Mesodermal cell (in vitro differentiated cells): ENCODE measurements around the gene IMPACT. TPM values are rescaled to one million over a fixed set of nuclear protein-coding genes. Genes with fewer than 3 reads are reported as not detected.

Source experiments
- H3K27ac ChIP-seq: 2 replicates; pipeline ENCODE4 v1.7.0; 2013; ENCODE audit warnings: mild to moderate bottlenecking, low read depth, low read length, moderate library complexity; ENCODE audit not compliant: severe bottlenecking
- H3K36me3 ChIP-seq: 2 replicates; pipeline ENCODE4 v1.7.1; 2013; ENCODE audit warnings: mild to moderate bottlenecking, low read length, moderate library complexity; ENCODE audit not compliant: control insufficient read depth, insufficient read depth
- H3K4me1 ChIP-seq: one replicate; pipeline ENCODE4 v1.7.1; 2013; ENCODE audit warnings: mild to moderate bottlenecking, low read length; ENCODE audit not compliant: insufficient read depth, control insufficient read depth, poor library complexity, severe bottlenecking
- H3K4me3 ChIP-seq: 2 replicates; pipeline ENCODE4 v1.7.0; 2013; ENCODE audit warnings: low read length, control low read depth, mild to moderate bottlenecking; ENCODE audit not compliant: insufficient read depth, poor library complexity, severe bottlenecking; ENCODE audit errors: extremely low read depth
- H3K9me3 ChIP-seq: 2 replicates; pipeline ENCODE4 v1.7.1; 2013; ENCODE audit warnings: mild to moderate bottlenecking, low read length, moderate library complexity; ENCODE audit not compliant: control insufficient read depth
- WGBS, 2 experiments: methylation state at CpG; one replicate each; pipeline ENCODE4 v1.1.5; 2013; ENCODE audit warnings: missing lambda C conversion rate in 2 of 2; ENCODE audit not compliant: insufficient coverage in 2 of 2; 5-methylcytosine and 5-hydroxymethylcytosine counted together
- polyA plus RNA-seq, 2 experiments: library from polyadenylated mRNA; stranded (reverse); fragments of 50-300 nt; gene quantifications; one replicate each; pipeline ENCODE4 v1.2.3, GENCODE V29; 2013

Gene IMPACT
- 23.0 TPM for polyA plus RNA-seq (2013, experiment 1 of 2)
- 29.3 TPM for polyA plus RNA-seq (2013, experiment 2 of 2)

GRCh38 chr18:24426398-24427294 lies at the start of gene IMPACT:
IMPACT (plus strand) TSS chr18:24426670; CDS start chr18:24426757, 87 bp downstream.
- 0 to 1% methylated on average over 74 to 78 of the region's 82 CpGs for WGBS, 2 experiments
- peaks cover 6% of the 10 kb centered on the region for H3K4me1 ChIP-seq
- no peaks in the 10 kb centered on the region for H3K9me3 ChIP-seq
- peak within 1 kb of the TSS; percentile 96 for H3K27ac ChIP-seq
- H3K36me3 ChIP-seq, result peaks cover 21% of the 10 kb centered on the region
- H3K4me3 ChIP-seq, result peak within 1 kb of the TSS; percentile 76

- H3K9me3 ChIP-seq, result no peaks in the 10 kb centered on the region
- no peak overlapping the region for H3K4me3 ChIP-seq
- H3K4me1 ChIP-seq, result no peaks in the 10 kb centered on the region
- H3K36me3 ChIP-seq, result peaks cover 15% of the 10 kb centered on the region
- H3K27ac ChIP-seq, result no peak overlapping the region
- WGBS, 2 experiments, result 10% methylated on average over 1 of the region's 1 CpG; no CpG with 5 or more reads in 1 of the 2 experiments
These were observed 47.9 kb upstream of the IMPACT start for GRCh38 chr18:24378598-24378997.

DNA sequence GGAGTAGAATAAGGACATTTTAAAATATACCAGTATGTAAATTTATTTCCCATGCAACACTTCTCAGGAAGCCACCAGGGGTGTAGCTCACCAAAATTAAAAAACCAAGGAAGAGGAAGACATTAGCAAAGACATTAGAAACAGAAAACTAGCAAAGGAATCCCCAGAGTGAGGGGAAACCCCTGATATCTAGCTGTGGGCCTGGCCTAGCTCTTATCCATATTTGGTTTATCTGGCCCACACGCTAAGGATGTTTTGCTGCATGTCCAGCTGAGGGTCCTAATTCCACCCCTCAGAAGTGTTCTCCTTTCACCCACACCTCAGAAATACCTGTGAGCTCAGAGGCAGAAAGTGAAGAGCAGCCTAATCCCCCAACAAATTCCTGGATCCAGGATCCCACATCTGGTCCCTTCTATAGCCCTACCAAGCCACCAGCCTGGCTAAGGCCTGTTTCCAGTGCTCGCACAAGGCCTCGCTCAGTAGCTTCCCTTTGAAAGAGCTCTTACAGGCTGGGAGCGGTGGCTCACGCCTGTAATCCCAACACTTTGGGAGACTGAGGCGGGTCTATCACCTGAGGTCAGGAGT lies 46.2 kb upstream of the IMPACT start:
- Histone ChIP-seq H3K9me3 (no peaks in the 10 kb centered on the region), H3K4me1 (no peaks in the 10 kb centered on the region), H3K4me3 (no peak overlapping the region), H3K27ac (no peak overlapping the region), H3K36me3 (peaks cover 13% of the 10 kb centered on the region)
- 89 to 98% methylated on average over 6 of the region's 6 CpGs for WGBS, 2 experiments

GRCh38 chr18:24381126-24381525 lies 45.3 kb upstream of the IMPACT start:
- Histone ChIP-seq H3K4me1 (no peaks in the 10 kb centered on the region), H3K9me3 (no peaks in the 10 kb centered on the region), H3K27ac (no peak overlapping the region), H3K36me3 (peaks cover 10% of the 10 kb centered on the region), H3K4me3 (no peak overlapping the region)
- 86 to 100% methylated on average over 1 of the region's 1 CpG for WGBS, 2 experiments

DNA sequence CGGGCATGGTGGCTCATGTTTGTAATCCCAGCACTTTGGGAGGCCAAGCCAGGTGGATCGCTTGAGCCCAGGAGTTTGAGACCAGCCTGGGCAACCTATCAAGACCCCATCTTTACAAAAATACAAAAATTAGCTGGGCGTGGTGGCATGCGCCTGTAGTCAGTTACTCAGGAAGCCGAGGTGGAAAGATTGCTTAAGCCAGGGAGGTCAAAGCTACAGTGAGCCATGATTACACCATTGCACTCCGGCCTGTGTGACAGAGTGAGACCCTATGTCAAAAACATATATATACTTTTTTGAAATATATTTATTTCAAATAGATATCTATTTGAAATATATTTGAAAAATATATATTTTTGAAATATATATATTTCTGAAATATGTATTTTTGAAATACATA lies 39.8 kb upstream of the IMPACT start:
- Histone ChIP-seq H3K27ac (no peak overlapping the region), H3K36me3 (no peaks in the 10 kb centered on the region), H3K9me3 (no peaks in the 10 kb centered on the region), H3K4me1 (no peaks in the 10 kb centered on the region), H3K4me3 (no peak overlapping the region)
- WGBS, 2 experiments, result 73 to 80% methylated on average over 1 to 2 of the region's 6 CpGs

- H3K4me1 ChIP-seq, result no peaks in the 10 kb centered on the region
- 100% methylated on average over 1 of the region's 3 CpGs for WGBS, 2 experiments
- no peaks in the 10 kb centered on the region for H3K9me3 ChIP-seq
- no peaks in the 10 kb centered on the region for H3K36me3 ChIP-seq
- H3K4me3 ChIP-seq, result no peak overlapping the region
- no peak overlapping the region for H3K27ac ChIP-seq
These were observed 37.5 kb upstream of the IMPACT start for GRCh38 chr18:24388957-24389356.

DNA sequence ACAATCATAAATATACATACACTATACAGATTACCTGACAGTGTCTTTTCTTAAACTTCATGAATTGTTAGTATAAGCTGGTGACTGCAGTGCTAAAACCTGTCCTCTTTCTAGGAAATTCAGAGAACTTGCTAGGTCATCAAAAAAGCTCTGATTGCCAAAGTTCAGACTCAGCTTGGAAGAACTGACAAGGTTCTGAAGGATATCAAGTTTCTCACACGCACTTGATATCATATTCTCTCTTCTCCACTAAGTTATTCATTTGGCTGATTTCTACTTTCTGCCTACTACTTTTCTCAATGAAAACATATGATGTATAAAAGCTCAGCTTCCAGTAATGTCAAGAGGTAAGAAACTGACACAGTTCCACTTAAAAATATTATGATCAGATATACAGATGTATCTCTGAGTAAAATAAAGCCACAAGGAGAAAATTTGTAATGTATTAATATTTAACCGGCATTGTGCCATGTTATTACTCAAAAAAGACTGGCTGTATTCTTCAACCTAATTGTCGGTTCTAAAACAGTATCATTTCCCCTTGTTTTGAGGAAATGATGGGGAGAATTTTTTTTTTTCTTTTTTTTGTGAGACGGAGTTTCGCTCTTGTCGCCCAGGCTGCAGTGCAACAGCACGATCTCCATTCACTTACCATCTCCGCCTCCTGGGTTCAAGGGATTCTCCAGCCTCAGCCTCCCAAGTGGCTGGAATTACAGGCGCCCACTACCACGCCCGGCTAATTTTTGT lies 31.2 kb upstream of the IMPACT start:
- H3K9me3 ChIP-seq, result no peaks in the 10 kb centered on the region
- H3K36me3 ChIP-seq, result no peaks in the 10 kb centered on the region
- peaks cover 7% of the 10 kb centered on the region for H3K4me1 ChIP-seq
- 81 to 85% methylated on average over 4 to 6 of the region's 11 CpGs for WGBS, 2 experiments
- no peak overlapping the region for H3K4me3 ChIP-seq
- H3K27ac ChIP-seq, result no peak overlapping the region

DNA sequence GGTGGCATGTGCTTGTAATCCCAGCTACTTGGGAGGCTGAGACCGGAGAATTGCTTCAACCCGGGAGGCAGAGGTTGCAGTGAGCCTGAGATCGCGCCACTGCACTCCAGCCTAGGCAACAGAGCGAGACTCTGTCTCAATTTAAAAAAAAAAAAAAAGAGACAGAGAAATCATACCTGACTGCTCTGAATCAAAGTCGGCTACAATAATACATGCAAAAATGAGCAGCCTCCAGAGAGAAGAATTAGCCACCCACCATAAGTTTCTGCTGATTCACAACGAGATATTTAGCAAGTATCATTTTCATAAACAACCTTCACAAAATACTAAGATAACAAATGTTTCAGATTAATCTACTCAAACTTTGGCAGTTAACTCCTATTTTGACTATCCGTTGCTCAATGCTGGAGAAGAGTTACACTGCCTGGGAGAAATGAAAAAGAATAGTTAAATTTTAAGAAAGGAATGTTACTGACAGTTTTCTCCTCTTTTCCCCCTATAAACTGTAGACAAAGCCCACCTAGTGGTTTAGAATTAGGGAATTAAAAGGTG lies 30.3 kb upstream of the IMPACT start:
- Histone ChIP-seq H3K4me1 (peaks cover 16% of the 10 kb centered on the region), H3K9me3 (no peaks in the 10 kb centered on the region), H3K4me3 (peak overlapping the region; percentile 61), H3K27ac (no peak overlapping the region), H3K36me3 (no peaks in the 10 kb centered on the region)
- 90 to 97% methylated on average over 3 to 4 of the region's 8 CpGs for WGBS, 2 experiments

DNA sequence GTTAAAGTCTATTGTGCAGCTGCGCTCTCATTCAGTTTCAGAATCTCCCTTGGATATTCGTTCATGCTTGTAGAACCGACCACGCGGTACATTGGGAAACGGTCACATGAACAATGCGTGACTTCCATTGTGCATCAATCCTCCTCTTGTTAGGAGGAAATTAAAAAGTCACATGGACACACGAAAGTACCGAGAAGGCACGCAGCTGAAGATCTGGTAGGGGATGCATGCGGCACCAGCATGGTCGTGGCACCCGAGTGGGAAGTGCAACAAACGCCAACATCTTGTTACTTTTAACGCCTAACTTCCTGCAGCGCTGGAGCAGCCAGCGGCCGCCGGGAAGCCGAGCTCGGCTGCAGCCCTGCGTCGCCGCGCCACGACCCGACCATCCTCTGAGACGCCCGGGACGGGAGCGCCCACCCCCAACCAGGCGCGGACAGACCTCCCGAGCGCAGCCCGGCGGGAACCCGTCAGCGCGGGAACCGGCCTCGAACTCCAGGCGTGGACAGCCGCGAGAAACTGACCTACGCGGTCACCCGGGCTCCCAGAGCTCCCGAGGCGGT lies 29.3 kb upstream of the IMPACT start:
- Histone ChIP-seq H3K9me3 (no peaks in the 10 kb centered on the region), H3K27ac (peak overlapping the region; percentile 90), H3K36me3 (no peaks in the 10 kb centered on the region), H3K4me3 (peak overlapping the region; percentile 61), H3K4me1 (peaks cover 18% of the 10 kb centered on the region)
- 0 to 1% methylated on average over 46 to 49 of the region's 50 CpGs for WGBS, 2 experiments

DNA sequence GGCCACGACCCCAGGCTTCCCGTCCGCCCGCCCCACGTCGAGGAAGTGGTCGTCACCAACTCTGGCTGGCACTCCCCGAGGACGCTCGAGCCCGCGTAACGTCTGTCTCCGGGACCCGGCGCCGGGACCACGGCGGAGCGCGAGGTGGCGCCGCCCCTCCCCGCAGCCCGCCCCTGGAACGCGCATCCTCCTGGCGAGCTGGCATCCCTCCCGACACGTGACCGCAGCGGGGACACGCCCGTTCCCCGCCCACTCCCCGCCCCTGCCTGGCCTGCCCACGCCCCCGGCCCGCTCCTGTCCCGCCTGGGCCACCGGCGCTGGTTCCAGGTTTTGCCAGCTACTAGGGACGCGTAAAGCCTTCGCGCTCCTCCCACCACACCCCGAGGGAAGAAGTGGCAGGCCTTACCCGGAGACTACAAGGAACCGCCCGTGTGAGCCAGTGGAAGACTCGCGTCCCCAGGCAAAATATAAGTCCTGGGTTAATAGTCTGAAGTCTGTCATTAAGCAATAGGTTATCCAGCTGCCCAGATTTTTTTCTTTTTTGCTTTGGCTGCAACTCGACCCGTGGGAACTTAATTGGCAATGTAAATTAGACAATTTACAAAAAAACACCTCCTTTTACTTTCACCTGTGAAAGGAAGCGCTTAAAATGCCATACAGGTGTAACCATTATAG lies 28.6 kb upstream of the IMPACT start, which contains the start of gene OSBPL1A:
OSBPL1A (minus strand) TSS at position 131 of the 675 bp plus-strand sequence. CDS start 20,291 bp downstream, outside the sequence.
- H3K36me3 ChIP-seq, result no peaks in the 10 kb centered on the region
- H3K4me1 ChIP-seq, result peaks cover 18% of the 10 kb centered on the region
- WGBS, 2 experiments, result 0% methylated on average over 25 to 42 of the region's 55 CpGs
- peak within 1 kb of the TSS; percentile 61 for H3K4me3 ChIP-seq
- no peaks in the 10 kb centered on the region for H3K9me3 ChIP-seq
- H3K27ac ChIP-seq, result peak within 1 kb of the TSS; percentile 90
